Measurements from ENCODE around the gene DNAJC17.

The DNAJC17 gene, protein sequence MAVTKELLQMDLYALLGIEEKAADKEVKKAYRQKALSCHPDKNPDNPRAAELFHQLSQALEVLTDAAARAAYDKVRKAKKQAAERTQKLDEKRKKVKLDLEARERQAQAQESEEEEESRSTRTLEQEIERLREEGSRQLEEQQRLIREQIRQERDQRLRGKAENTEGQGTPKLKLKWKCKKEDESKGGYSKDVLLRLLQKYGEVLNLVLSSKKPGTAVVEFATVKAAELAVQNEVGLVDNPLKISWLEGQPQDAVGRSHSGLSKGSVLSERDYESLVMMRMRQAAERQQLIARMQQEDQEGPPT

DNA sequence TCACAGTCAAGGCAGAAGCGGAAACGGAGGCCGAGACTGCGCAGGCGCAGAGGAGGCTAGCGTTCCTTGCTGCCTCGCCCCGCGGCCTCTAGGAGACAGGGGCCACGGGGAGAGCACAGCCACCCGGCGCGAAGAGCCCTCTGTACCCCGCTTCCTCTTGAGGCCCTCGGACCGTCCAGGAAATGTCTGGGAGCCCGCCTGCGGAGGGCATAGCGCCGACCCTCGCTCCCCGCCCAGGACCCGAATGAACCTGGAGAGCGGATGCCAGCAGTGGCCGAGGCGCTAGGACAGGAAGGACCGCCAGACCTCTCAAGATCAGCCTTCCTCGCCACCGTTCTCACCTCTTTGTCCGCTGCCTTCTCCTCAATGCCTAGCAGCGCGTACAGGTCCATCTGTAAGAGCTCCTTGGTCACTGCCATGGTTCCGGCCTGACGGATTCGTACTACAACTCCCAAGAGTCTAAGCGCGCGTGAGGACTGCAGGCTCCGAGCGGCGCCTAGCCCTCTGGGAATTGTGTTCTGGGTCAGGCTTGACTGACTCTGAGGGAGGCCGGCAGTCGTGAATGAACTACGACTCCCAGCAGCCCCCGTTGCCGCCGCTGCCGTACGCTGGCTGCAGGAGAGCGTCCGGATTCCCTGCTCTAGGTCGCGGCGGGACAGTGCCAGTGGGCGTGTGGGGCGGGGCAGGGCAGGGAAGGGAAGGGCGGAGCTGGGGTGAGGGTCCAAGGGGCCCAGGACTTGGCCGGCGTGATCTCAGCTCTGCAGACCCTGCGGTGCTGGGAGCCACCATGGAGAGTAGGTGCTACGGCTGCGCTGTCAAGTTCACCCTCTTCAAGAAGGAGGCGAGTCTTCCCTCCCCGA is at the start of gene DNAJC17, which contains the start of gene ZFYVE19:
DNAJC17 (minus strand) TSS at position 446 of the 860 bp plus-strand sequence; CDS start at position 419, 27 bp downstream.
ZFYVE19 (plus strand) TSS at position 62 of the 860 bp plus-strand sequence; CDS start at position 563, 501 bp downstream.
- peak within 1 kb of the TSS; percentile 85 for H3K27ac ChIP-seq
- DNase-seq (ENCODE audit: low read depth, low spot score), result peak; percentile 88

DNA sequence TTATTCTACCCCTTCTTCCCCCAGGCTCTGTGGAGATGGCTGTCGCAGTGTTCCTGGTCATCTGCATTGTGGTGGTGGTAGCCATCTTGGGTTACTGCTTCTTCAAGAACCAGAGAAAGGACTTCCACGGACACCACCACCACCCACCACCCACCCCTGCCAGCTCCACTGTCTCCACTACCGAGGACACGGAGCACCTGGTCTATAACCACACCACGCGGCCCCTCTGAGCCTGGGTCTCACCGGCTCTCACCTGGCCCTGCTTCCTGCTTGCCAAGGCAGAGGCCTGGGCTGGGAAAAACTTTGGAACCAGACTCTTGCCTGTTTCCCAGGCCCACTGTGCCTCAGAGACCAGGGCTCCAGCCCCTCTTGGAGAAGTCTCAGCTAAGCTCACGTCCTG is 49.5 kb upstream of the DNAJC17 start:
- peak overlapping the region; percentile 72 for H3K27ac ChIP-seq

DNA sequence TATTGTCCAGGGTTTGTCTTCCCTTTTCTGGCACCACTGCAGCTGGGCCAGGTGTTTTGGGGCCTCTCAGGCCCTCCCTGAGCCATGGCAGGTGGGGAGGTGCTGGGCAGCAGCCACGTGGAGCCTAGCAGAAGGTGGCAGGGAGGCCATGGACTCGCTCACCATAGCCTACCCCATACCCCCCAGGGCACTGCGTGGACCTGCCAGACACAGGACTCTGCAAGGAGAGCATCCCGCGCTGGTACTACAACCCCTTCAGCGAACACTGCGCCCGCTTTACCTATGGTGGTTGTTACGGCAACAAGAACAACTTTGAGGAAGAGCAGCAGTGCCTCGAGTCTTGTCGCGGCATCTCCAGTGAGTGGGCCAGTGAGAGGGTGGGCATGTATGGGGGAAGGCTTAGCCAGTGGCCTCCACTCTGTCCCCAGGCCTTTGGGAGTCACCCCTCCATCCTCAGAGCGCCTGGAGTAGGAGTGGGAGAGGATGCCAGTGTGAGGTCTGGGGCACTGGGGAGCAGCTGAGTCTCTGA is 48.5 kb upstream of the DNAJC17 start:
- no peak for DNase-seq (ENCODE audit: low read depth, low spot score)
- H3K27ac ChIP-seq, result no peak overlapping the region

More for the DNA sequence above, 49.5 kb upstream of the DNAJC17 start:
- DNase-seq (ENCODE audit: low read depth, low spot score), result no peak

DNA sequence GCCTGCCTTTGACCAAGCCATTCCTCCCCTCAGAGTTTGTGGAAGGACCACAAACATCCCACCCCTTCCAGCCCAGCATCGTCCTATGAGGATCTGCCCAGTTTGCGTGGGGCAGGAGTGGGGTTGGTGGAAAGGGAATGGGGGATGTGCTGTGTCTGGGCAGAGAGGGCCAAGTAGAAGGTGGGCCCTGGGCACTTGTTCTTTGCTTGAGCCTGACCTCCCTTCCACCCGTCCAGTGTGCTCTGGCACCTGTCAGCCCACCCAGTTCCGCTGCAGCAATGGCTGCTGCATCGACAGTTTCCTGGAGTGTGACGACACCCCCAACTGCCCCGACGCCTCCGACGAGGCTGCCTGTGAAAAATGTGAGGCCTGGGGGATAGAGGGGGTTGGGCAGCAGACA is 46.9 kb upstream of the DNAJC17 start:
- no peak overlapping the region for H3K27ac ChIP-seq
- no peak for DNase-seq (ENCODE audit: low read depth, low spot score)

DNA sequence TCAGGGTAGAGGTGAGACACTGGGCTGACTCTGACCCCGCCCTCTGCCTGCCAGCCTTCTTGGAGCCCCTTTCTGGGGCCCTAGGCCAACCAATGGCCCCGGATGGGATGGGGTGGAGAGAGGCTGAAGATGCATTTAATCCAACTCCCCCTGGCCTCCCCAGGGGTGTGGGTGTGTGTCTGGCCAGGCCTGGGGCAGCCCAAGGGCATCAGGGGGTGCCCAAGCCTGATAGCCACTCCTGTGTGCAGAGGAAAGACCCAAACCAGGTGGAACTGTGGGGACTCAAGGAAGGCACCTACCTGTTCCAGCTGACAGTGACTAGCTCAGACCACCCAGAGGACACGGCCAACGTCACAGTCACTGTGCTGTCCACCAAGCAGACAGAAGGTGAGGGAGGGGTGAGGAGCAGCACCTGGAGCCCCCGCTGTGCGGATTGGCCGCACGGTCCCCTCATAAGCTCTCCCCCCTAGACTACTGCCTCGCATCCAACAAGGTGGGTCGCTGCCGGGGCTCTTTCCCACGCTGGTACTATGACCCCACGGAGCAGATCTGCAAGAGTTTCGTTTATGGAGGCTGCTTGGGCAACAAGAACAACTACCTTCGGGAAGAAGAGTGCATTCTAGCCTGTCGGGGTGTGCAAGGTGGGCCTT is 46.1 kb upstream of the DNAJC17 start:
- H3K27ac ChIP-seq, result no peak overlapping the region
- DNase-seq (ENCODE audit: low read depth, low spot score), result no peak

DNA sequence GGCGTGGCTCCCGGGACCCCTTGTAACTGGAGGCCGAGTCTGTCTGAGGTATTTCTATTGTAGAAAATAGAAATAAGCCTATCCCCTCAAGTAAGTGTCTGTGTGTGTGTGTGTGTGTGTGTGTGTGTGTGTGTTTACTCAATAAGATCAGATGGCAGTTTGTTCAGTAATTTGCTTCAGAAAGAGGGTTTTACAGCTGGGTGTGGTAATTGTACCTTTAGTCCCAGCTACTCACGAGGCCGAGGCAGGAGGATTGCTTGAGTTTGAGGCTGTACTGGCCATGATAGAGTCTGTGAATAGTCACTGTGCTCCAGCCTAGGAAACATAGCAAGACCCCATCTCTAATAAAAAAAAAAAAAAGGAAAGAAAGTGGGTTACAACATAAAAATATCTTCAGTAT is 45.3 kb upstream of the DNAJC17 start:
- no peak for DNase-seq (ENCODE audit: low read depth, low spot score)
- H3K27ac ChIP-seq, result no peak overlapping the region

DNA sequence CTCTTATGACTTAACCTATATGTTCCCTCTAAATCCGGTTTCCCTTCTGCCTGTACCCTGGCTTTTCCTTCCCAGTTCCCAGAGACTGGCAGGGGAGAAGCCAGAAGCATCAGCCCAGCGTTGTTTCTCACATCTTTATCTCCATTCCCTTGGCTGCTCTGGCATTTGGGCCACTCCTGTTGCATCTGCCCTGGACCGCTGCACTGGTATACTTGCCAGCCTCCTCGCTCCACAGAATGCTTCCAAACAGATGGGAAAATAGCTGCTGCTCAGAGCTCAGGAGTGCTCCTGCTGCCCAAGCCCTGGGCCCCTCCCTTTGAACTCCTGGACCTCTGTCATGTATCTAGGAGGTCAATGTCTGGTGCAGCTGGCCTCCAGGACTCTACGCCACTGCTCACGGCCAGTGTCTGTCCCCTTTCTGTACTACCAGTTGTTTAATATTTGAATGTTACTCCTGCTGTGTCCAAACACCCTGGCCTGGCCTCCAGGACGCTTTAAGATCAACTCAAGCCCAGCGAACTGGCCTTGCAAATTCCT is 43.4 kb upstream of the DNAJC17 start:
- no peak overlapping the region for H3K27ac ChIP-seq
- no peak for DNase-seq (ENCODE audit: low read depth, low spot score)

DNA sequence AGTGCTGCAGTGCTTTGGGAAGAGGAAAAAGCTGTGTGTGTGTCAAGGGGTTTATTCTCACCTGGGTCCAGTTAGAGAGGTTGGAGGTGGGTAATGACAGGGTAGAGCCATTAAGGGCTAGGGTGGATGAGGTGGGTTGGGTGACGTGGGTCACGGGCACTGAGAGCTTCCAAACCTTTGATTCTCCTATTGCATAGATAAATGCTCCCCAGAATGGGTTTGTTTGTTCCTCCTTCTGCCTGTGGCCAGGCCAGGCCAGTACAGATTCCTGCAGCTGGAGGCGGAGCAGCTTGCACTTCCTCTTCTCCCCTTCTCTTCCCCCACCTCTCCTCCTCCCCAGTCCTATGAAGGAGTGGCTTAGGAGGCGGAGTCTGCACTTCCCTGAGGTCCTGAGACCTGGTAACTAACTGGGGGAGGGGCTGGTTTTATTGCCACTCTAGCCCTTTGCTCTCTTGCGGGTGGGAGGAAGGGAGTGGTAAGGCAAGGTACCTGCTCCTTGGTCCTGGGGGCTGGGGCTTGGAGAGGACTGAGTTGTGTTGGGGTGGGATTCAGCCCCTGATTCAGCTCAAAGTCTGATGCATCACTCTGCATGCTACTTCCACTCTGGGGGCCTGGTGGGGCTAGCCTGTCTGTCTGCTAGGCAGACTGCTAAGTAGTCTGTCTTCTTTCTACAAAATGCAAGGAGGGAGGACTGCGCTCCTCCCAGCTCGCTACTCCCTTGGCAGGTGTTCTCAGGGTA is 40.1 kb upstream of the DNAJC17 start:
- peak overlapping the region; percentile 97 for H3K27ac ChIP-seq
- no peak for DNase-seq (ENCODE audit: low read depth, low spot score)

DNA sequence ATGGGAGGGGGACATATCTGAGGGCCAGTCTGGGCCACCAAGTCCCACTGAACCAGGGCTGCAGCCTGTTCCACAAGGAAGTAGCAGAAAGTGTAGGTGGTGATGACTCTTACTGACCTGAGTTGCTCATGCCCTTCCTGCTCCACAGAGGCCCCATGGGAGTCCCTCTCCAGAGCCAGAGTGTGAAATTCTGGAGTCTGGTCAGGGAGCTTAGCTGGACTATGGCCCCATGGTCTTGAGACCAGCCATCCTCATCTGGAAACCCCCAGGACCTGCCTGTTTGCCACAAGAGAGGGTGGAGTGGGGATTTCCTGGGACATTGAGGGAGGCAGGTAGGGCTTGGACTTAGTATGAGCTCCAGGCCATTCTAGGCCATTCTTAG is 39.6 kb upstream of the DNAJC17 start:
- H3K27ac ChIP-seq, result peak overlapping the region; percentile 97
- DNase-seq (ENCODE audit: low read depth, low spot score), result no peak

DNA sequence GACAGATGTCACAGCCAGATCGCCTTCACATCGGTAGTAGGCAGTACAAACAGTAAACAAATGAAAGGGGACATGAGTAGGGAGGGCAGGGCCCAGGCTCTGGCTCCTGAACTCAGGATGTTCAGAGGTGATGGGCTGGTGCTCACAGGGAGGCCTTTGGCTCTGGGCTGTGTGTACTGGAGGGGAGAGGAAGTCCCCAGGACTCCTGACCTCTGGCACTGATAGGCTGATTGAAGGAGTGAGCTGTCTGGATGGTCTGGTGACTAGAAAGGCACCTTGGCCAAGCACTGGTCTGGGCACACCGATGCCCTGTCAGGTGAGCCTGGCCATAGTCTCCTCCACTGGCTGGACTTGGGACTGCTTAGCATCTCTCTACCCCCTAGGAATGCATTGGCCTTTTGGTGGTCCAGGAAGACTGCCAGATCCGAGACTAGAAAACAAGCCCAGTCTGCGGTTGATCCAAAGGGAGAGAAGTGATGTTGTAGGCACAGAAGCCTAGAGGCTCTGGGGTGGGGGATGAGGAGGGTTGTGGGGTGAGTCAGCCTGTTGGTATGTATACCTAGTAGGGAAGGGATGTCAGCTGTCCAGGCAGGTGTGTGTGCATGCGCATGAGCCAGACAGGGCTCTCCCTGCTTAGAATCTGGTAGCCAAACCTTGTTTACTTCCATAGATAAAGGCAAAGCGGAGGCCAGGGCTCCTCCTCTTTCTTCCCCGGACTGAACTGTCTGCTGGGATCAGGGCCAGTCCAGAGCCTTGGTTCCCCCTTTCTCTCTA is 38.4 kb upstream of the DNAJC17 start:
- peak overlapping the region; percentile 97 for H3K27ac ChIP-seq
- DNase-seq (ENCODE audit: low read depth, low spot score), result peak; percentile 91

DNA sequence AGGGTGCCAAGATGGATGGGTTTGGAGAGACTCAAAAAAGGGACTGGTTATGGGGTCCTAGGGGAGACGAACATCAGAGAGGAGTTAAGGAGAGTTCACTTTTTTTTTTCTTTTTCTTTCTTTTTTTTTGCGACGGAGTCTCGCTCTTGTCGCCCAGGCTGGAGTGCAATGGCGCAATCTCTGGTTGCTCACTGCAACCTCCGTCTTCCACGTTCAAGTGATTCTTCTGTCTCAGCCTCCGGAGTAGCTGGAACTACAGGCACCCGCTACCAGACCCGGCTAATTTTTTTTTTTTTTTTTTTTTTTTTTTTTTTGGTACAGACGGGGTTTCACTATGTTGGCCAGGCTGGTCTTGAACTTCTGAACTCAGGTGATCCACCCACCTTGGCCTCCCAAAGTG is 37.8 kb upstream of the DNAJC17 start:
- peak overlapping the region; percentile 97 for H3K27ac ChIP-seq
- no peak for DNase-seq (ENCODE audit: low read depth, low spot score)

DNA sequence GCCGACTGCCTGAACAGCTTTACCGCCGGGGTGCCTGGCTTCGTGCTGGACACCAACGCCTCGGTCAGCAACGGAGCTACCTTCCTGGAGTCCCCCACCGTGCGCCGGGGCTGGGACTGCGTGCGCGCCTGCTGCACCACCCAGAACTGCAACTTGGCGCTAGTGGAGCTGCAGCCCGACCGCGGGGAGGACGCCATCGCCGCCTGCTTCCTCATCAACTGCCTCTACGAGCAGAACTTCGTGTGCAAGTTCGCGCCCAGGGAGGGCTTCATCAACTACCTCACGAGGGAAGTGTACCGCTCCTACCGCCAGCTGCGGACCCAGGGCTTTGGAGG is 37.4 kb upstream of the DNAJC17 start:
- no peak for DNase-seq (ENCODE audit: low read depth, low spot score)
- H3K27ac ChIP-seq, result peak overlapping the region; percentile 97

DNA sequence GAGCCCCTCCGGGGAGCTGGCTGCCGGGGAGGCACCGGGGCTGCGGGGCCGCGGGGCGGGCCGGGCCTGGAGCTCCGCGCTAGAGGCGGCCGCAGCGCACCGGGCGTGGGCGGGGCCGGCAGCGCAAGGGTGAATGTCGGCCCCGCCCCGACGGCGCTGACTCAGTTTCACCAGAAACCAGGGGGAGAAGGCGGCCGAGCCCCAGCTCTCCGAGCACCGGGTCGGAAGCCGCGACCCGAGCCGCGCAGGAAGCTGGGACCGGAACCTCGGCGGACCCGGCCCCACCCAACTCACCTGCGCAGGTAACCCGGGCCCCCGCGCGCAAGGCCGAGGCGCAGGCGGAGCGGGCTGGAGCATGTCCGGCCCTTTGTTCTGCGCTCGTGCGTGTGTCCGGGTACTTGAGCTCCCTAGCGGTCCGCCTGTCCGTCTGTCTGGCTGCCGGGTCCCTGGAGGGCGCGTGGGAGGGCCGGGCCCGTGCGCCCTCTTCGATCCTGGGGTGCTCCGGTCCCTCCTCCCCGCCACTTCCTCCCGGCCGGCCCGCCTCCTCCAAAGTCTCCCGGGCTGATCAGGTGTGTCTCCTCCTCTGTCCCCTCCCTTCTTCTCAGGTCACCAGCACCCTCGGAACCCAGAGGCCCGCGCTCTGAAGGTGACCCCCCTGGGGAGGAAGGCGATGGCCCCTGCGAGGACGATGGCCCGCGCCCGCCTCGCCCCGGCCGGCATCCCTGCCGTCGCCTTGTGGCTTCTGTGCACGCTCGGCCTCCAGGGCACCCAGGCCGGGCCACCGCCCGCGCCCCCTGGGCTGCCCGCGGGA is 36.8 kb upstream of the DNAJC17 start, which contains the start of gene SPINT1:
SPINT1 (plus strand) TSS at position 164 of the 811 bp plus-strand sequence; CDS start at position 671, 507 bp downstream.
- no peak for DNase-seq (ENCODE audit: low read depth, low spot score)
- H3K27ac ChIP-seq, result peak within 1 kb of the TSS; percentile 97

DNA sequence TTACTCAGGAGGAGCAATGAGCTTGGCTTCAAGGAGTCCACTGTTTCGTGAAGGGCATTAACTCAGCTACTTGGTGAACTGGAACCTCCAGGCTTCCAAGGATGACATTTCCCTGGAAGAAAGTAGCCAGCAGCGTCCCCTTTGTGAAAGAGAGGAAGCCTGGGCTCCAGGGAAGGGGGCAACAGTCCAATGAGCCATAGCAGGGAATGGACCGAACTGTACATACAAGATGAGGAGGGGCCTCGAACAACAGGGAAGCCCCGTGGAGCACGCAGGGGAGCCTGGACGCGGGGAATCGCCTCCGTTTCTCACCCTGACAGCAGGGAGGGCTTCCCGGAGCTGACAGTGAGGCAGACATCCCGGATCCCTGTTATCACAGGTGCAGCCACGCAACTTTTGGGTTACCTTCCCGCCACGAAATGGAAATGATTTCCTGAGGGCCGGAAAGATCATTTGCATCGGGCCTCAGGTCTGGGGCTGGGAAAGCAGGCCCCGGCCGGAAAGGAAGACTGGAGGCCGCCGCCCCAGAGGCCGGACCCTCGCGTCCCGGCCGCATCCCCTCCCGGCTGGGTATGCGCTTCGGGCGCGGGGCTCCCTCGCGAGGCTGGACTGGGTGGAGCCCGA is 36.1 kb upstream of the DNAJC17 start:
- no peak for DNase-seq (ENCODE audit: low read depth, low spot score)
- H3K27ac ChIP-seq, result peak overlapping the region; percentile 97

DNA sequence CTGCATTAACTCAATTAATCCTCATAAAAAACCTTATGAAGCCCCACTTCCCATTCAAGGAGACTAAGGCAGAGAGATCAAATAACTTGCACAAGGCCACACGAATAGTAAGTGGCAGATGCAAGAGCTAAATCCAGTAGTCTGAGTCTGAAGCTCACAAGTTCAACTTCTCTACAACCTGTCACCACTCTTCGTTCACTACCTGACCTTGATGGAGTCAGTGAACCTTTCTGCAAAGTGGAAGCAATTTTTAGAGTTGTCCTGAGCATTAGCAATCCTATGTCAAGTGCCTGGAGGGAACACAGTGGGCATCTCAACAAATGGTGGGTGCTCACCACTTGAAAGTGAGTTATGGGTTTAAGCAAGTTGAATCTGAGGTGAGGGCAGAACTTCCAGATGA is 34.5 kb upstream of the DNAJC17 start:
- H3K27ac ChIP-seq, result no peak overlapping the region
- no peak for DNase-seq (ENCODE audit: low read depth, low spot score)

DNA sequence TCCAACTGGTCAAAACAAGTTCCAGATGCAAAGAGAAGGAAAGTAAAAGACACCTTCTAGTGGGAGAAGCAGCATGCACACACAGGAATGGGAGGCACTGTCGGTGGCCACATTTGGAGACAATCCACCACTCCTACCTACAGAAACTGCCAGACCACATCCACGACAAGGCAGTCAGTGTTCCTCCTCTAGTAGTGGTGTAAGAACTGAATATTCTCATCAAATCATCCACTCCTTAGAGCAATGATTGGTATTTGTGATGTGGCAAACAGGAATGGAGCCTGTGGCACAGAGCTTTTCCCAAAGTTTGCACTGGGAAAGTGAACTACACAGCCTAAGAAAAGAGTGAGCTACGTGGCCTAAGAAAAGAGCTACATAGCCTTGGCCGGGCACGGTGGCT is 31.5 kb upstream of the DNAJC17 start:
- H3K27ac ChIP-seq, result no peak overlapping the region
- no peak for DNase-seq (ENCODE audit: low read depth, low spot score)

DNA sequence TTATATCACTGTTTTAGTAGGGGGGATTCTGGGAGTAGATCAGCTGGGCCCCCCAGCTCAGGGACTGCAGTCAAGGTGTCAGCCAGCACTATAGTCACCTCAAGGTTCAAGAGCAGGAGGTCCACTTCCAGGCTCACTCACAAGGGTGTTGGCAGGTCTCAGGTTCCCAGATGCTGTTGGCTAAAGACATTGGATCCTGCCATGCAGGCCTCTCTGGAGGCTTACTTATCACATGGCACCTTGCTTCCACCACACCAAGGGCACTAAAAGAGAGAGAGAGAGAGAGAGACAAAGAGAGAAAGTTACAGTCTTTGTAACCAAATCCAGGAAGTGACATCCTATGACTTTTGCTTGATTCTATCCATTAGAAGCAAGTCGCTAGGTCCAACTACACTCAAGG is 28.7 kb upstream of the DNAJC17 start:
- H3K27ac ChIP-seq, result peak overlapping the region; percentile 70

DNA sequence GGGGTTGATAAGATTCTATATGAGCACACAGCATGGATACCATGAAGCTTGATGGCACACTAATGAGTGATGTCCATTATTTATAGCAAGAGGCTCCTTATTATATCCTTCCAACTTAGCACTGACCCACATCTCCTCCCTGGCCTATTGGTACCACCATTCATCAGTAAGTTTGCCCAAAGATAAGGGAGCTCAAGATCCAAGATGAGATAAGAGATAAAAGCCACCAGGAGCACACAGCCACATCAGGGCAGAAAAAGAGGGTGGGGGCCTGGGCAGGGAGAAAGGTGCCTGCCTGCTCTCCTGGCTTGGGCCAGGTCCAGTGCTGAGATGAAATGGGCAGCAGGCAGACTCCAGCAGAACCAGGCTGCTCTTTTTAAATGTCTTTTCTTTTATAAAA is 25.6 kb upstream of the DNAJC17 start:
- no peak for DNase-seq (ENCODE audit: low read depth, low spot score)
- no peak overlapping the region for H3K27ac ChIP-seq

More for the DNA sequence above, 28.7 kb upstream of the DNAJC17 start:
- DNase-seq (ENCODE audit: low read depth, low spot score), result no peak

All from epithelial cell of prostate (primary cell).